AG04450 (cell line): Measurements from ENCODE around the gene ITGA11. TPM values are rescaled to one million over a fixed set of nuclear protein-coding genes. Genes with fewer than 3 reads are reported as not detected.

Experiments used
- CTCF ChIA-PET: fragments of 300-600, 350-600 bp; formaldehyde crosslinking; extraction: SDS; loops from one replicate; lab custom pipeline; 2022; ENCODE audit warnings: antibody characterized with exemption, inconsistent platforms; lab: Charles Lee
- POLR2A ChIA-PET: fragments of 350-600 bp; formaldehyde crosslinking; extraction: SDS; loops from one replicate; lab custom pipeline; 2021; ENCODE audit warnings: antibody characterized with exemption, inconsistent platforms; lab: Yijun Ruan, JAX
- DNase-seq: peaks from one replicate; pipeline ENCODE4 v3.0.0-alpha.2; 2011; ENCODE audit warnings: low read depth, low spot score
- H3K27ac ChIP-seq: one replicate; pipeline ENCODE4 v1.5.1; 2012; ENCODE audit warnings: low read depth, low read length, control low read depth
- H3K27me3 ChIP-seq: one replicate; pipeline ENCODE4 v1.6.0; 2012; ENCODE audit warnings: low read length; ENCODE audit not compliant: control insufficient read depth, insufficient read depth
- H3K4me3 ChIP-seq: 2 replicates; pipeline ENCODE4 v1.5.1; 2011; ENCODE audit warnings: mild to moderate bottlenecking, low read depth, low read length, control low read depth
- H3K9me3 ChIP-seq: 2 replicates; pipeline ENCODE4 v1.5.1; 2012; ENCODE audit warnings: low read length; ENCODE audit not compliant: control insufficient read depth, insufficient read depth
- polyA plus RNA-seq: library from polyadenylated mRNA; depleted of rRNA; stranded (reverse); fragments of >200 nt; gene quantifications from 2 replicates; pipeline ENCODE4 v1.2.3, GENCODE V29; 2011
- TF ChIP-seq, protein P1 (sequence below): IDR thresholded peaks from 2 replicates; pipeline ENCODE4 v1.5.1; 2011; ENCODE audit warnings: low read depth, low read length, control low read depth, inconsistent platforms

ITGA11 gene
- polyA plus RNA-seq, 1 experiment: 24.0 TPM

DNA sequence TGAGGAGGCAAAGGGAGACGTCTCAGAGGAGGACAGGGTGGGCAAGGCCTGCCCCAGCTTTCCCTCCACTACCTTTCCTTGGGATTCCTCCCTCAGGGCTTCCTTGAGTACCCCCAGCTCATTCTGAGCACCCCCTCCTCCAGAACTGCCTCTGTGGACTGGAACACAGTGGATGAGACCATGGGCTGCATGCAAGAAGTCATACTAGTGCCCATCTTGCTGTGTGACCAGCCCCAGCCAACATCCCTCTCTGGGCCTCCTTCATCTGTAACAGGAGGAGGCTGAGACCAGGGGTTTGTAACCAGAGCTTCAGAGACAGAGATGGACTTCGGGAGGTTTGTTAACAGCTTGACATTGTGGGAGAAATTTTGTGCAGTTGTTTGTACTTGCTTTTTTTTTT lies 128.8 kb downstream of the ITGA11 start:
- no peaks in the 10 kb centered on the region for H3K9me3 ChIP-seq
- POLR2A ChIA-PET: no interaction called here
- no peak overlapping the region for H3K4me3 ChIP-seq
- no peaks in the 10 kb centered on the region for H3K27me3 ChIP-seq
- CTCF ChIA-PET: interaction anchor here (0.9 to 6.4 kb wide), 3 partner anchors 50 to 467 kb away, joined by 3 to 99 read pairs (median 9); no protein-coding TSS in a partner anchor
- DNase-seq: no peak
- H3K27ac ChIP-seq: no peak overlapping the region
- TF ChIP-seq, protein P1, sequence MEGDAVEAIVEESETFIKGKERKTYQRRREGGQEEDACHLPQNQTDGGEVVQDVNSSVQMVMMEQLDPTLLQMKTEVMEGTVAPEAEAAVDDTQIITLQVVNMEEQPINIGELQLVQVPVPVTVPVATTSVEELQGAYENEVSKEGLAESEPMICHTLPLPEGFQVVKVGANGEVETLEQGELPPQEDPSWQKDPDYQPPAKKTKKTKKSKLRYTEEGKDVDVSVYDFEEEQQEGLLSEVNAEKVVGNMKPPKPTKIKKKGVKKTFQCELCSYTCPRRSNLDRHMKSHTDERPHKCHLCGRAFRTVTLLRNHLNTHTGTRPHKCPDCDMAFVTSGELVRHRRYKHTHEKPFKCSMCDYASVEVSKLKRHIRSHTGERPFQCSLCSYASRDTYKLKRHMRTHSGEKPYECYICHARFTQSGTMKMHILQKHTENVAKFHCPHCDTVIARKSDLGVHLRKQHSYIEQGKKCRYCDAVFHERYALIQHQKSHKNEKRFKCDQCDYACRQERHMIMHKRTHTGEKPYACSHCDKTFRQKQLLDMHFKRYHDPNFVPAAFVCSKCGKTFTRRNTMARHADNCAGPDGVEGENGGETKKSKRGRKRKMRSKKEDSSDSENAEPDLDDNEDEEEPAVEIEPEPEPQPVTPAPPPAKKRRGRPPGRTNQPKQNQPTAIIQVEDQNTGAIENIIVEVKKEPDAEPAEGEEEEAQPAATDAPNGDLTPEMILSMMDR: no peak

DNA sequence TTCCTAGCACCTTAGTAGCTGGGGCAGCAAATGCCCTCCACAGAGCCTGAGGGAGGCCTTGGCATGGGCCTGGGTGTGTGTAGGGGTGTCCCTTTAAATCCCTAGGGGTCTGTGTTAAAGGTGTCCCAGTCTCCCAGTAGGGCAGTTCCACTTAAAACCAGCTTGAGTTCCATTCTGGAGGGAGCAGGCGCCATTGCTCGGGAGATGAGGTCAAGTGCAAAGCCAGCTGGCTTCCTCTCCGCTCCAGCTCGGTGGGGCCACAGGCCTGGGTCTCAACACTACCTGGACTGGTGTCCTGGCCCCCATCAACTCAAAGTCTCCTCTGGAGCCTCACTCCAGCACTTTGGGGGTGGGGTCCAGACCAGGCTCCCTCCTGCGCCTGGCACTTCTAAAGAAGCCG lies 129.2 kb downstream of the ITGA11 start:
- DNase-seq: no peak
- Histone ChIP-seq H3K27me3 (no peaks in the 10 kb centered on the region), H3K4me3 (no peak overlapping the region), H3K27ac (no peak overlapping the region), H3K9me3 (no peaks in the 10 kb centered on the region)
- POLR2A ChIA-PET: no interaction called here
- CTCF ChIA-PET: interaction anchor here (0.9 to 6.4 kb wide), 3 partner anchors 49 to 467 kb away, joined by 3 to 99 read pairs (median 9); no protein-coding TSS in a partner anchor
- TF ChIP-seq, protein P1: no peak

DNA sequence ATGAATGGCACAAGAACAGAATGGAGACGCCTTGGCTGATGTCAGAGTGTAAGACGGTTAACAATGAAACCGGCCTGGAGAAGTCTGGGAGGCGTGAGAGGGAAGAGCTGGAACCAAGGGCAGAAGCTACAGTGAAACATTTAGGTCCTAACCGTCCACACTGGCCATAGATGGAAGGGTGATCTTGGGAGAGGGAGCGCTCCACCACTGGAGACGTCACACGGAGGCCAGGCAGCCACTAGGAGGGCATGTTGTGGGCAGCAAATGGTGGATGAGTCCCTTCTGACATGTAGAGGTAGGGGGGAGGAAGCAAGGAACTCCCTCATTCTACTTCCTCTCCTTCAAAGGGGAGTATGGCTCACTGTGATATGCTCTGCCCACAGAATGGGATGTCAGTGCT lies 130.7 kb downstream of the ITGA11 start:
- Histone ChIP-seq H3K27me3 (no peaks in the 10 kb centered on the region), H3K9me3 (no peaks in the 10 kb centered on the region), H3K27ac (no peak overlapping the region), H3K4me3 (no peak overlapping the region)
- CTCF ChIA-PET: interaction anchor here (1.3 kb wide), 1 partner anchor 48 kb away, joined by 5 read pairs; no protein-coding TSS in a partner anchor
- no peak for DNase-seq
- POLR2A ChIA-PET: no interaction called here
- TF ChIP-seq, protein P1: no peak

DNA sequence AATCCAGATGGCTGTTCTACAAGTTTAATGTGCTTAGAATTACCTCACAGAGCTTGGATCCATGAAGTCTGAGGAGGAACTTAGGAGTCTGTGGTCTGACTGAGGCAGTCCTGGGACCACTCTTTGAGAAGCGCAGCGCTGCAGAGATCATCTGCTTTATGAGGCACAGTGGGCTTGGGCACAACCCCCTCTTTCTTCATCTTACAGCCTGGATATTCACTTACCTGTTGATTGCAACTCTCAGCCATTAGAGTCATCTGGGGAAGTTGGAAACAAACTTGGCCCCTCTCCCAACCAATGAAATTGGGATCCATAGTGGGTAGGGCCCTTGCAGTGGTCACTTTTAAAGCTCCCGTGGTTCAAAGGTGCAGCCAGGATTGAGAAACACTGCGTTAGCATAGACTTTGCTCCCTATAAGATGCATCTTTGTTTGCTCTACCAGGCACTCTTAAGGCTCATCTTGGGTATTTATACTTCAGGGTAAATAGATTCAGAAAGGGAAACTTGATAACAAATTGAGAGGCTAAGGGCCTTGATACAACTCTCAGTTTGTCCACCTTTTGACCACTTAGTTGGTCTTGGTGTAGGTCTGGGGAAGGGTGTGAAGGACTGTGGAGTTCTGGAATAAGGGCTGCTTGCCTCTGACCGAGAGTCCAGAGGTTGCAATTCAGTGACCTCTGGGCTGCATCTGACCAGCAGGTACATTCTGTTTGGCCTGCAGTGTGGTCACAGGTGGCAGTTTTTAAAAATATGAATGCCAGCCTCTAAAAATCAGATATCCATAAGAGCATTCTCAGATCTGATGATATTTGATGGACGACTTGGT lies 131.6 kb downstream of the ITGA11 start:
- no peak overlapping the region for H3K27ac ChIP-seq
- no peaks in the 10 kb centered on the region for H3K27me3 ChIP-seq
- H3K9me3 ChIP-seq: no peaks in the 10 kb centered on the region
- H3K4me3 ChIP-seq: no peak overlapping the region
- ChIA-PET POLR2A (no interaction called here), CTCF (interaction anchor here (0.8 kb wide), 1 partner anchor 250 kb away, joined by 3 read pairs; no protein-coding TSS in a partner anchor)
- no peak for DNase-seq
- TF ChIP-seq, protein P1: no peak

DNA sequence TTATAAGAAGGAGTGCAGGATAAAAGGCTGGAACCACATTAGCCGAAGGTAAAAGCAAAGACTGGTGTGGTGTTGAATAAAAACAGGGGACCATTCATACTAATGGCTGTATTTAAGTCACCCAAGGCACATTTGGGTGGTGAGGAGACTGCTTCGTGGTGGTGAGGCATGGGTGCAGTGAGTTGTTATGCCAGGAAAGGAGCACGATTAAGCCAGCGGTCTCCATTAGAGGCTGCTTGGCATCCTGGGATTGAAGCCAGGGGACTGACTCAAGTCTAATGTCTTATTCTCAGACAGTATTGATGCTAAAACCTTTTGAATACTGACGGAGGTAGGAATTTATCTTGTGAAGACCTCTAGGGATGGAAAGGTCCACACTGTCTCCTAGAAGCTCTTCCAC lies 132.5 kb downstream of the ITGA11 start:
- DNase-seq: no peak
- H3K27ac ChIP-seq: no peak overlapping the region
- TF ChIP-seq, protein P1: no peak
- H3K9me3 ChIP-seq: no peaks in the 10 kb centered on the region
- H3K27me3 ChIP-seq: no peaks in the 10 kb centered on the region
- POLR2A ChIA-PET: no interaction called here
- no peak overlapping the region for H3K4me3 ChIP-seq
- CTCF ChIA-PET: interaction anchor here (0.8 to 5.8 kb wide), 3 partner anchors 7 to 251 kb away, joined by 3 to 40 read pairs (median 5); no protein-coding TSS in a partner anchor
